Spinal cord (tissue), 10 donors: ENCODE results near the gene CLK1. TPM values are rescaled to one million over a fixed set of nuclear protein-coding genes. Genes with fewer than 3 reads are reported as not detected.
"Not testable (repeated sequence)": the region's sequence is repeated elsewhere in the genome, so short reads cannot be mapped to it uniquely, and the experiment has no call there.

Source experiments
- DNase-seq, 6 donors: peaks; one replicate each; pipeline versions ENCODE4 v3.0.0 to v3.0.0-alpha.2; 2013 to 2015; ENCODE audit warnings: low spot score in 6 of 6, low read depth in 4 of 6
- H3K27ac ChIP-seq: one replicate; pipeline ENCODE4 v1.5.1; 2013; ENCODE audit warnings: low read depth, low read length, control low read depth
- H3K27me3 ChIP-seq: one replicate; pipeline ENCODE4 v1.6.1; 2013; ENCODE audit warnings: low read length; ENCODE audit not compliant: control insufficient read depth, insufficient read depth
- H3K36me3 ChIP-seq: one replicate; pipeline ENCODE4 v1.6.1; 2013; ENCODE audit warnings: low read length; ENCODE audit not compliant: control insufficient read depth, insufficient read depth
- H3K4me1 ChIP-seq: one replicate; pipeline ENCODE4 v1.6.1; 2013; ENCODE audit warnings: low read length; ENCODE audit not compliant: control insufficient read depth, insufficient read depth
- H3K4me3 ChIP-seq: one replicate; pipeline ENCODE4 v1.5.1; 2013; ENCODE audit warnings: low read depth, low read length, control low read depth
- H3K9me3 ChIP-seq: one replicate; pipeline ENCODE4 v1.6.1; 2013; ENCODE audit warnings: low read length; ENCODE audit not compliant: control insufficient read depth, insufficient read depth
- WGBS: methylation state at CpG from one replicate; pipeline ENCODE4 v1.1.5; 2013; ENCODE audit warnings: missing lambda C conversion rate; ENCODE audit not compliant: insufficient coverage; 5-methylcytosine and 5-hydroxymethylcytosine counted together
- polyA plus RNA-seq, 2 donors: library from polyadenylated mRNA; unstranded; fragments of 120-200 nt; gene quantifications; one replicate each; pipeline ENCODE4 v1.2.1, GENCODE V29; 2013; ENCODE audit not compliant: insufficient read length in 2 of 2
- total RNA-seq, 2 donors: library from RNA; depleted of rRNA in 1 of 2; stranded (reverse); fragments of 120-200 nt in 1 of 2; fragments of >200 nt in 1 of 2; gene quantifications; one replicate each; pipeline versions ENCODE4 v1.2.3 to v1.2.4, GENCODE V29; 2013 to 2014
- donor health status: healthy.

CLK1 gene
- total and polyA plus RNA-seq, 4 donors = 170 to 220 (median 205) TPM

DNA sequence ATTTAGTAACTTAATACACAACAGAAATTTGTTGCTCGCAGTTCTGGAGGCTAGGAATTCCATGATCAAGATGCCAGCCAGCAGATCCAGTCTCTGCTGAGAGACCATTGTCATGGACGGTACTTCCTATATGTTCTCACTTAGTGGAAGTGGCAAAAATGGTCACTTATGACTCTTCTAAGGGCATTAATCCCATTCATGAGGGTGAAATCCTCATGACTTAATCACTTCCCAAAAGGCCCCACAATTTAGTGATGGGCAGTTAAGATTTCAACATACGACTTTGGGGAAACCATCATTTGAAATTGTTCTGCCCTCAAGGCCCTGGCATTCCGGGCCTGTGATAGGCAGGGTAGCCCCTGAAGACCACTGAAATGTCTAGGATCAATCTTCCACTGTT is 29.8 kb downstream of the CLK1 start:
- no peaks in the 10 kb centered on the region for H3K27me3 ChIP-seq
- WGBS = 93% methylated on average over 2 of the region's 4 CpGs

DNA sequence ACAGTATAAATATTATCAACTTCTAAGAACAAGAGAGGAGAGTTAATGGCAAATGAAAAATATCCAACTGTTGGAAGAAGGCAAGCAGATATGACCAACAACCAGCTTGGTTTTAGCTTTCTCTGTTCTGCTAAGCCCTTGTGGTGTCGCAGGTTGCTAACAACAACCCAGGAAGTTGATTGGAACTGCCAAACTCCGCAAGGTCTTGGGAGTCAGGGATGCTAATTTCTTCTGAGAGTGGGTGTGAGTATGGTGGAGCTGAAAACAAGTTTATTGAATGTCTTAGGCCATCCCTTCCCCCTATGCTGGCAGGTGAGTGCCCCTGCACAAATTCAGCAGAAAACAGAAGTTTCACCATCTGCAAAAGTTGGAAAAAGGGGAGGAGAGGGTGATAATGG is 35.2 kb downstream of the CLK1 start:
- Histone ChIP-seq H3K4me1 (no peaks in the 10 kb centered on the region), H3K9me3 (no peaks in the 10 kb centered on the region), H3K27ac (no peak overlapping the region), H3K4me3 (no peak overlapping the region), H3K36me3 (no peaks in the 10 kb centered on the region), H3K27me3 (no peaks in the 10 kb centered on the region)
- no peak for DNase-seq
- 82% methylated on average over 1 of the region's 2 CpGs for WGBS

More for the DNA sequence above, 29.8 kb downstream of the CLK1 start:
- Histone ChIP-seq H3K36me3 (no peaks in the 10 kb centered on the region), H3K4me1 (no peaks in the 10 kb centered on the region), H3K4me3 (no peak overlapping the region), H3K27ac (no peak overlapping the region), H3K9me3 (peaks cover 2% of the 10 kb centered on the region)
- no peak for DNase-seq

DNA sequence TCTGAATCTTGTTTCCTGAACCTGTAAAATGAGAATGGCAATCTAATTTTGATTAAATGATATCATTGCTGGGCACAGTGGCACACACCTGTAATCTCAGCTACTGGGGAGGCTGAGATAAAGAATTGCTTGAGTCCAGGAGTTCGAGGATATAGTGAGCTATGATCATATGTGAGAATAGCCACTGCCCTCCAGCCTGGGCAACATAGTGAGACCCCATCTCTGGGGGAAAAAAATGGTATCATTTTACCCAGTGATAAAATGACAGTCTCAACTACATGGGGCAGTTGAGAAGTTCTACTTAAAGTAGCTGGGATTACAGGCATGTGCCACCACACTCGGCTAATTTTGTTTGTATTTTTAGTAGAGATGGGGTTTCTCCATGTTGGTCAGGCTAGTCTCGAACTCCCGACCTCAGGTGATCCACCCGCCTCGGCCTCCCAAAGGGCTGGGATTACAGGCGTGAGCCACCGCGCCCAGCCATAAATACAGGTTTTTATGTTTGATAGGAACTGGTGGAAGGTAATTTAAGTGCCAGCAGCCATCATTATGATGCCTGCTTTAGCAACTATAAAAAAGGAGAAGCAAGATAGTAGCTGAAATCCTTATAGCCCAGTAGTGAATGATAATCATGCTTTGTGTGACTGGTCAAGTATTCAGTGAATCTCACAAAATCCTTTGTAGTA is 35.7 kb downstream of the CLK1 start:
- WGBS = 100% methylated on average over 4 of the region's 9 CpGs
- H3K27ac ChIP-seq = no peak overlapping the region

DNA sequence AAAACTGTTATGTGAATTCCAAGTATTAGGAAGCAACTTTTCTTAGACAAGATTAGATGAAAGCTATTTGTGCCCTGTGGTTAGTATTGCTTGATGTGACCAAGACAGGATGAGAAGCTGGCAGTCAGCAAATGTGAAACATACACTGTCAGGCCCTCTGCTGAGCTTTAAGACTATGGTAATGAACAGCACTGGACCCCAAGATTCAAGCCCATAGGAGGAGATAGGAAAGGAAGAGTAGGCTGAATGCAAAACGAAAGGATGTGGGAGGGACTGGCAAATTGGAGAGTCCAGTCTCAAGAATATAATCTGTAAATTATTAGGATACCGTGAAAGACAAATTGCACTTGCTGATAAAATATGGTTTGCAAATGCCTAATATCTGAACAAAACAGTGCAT is 36.4 kb downstream of the CLK1 start:
- Histone ChIP-seq H3K9me3 (no peaks in the 10 kb centered on the region), H3K27me3 (no peaks in the 10 kb centered on the region), H3K4me1 (no peaks in the 10 kb centered on the region), H3K27ac (no peak overlapping the region), H3K4me3 (no peak overlapping the region), H3K36me3 (no peaks in the 10 kb centered on the region)
- WGBS = 83% methylated on average over 1 of the region's 2 CpGs
- no peak for DNase-seq

More for the DNA sequence above, 35.7 kb downstream of the CLK1 start:
- no peak for DNase-seq
- Histone ChIP-seq H3K9me3 (no peaks in the 10 kb centered on the region), H3K27me3 (no peaks in the 10 kb centered on the region), H3K36me3 (no peaks in the 10 kb centered on the region), H3K4me3 (no peak overlapping the region), H3K4me1 (no peaks in the 10 kb centered on the region)

DNA sequence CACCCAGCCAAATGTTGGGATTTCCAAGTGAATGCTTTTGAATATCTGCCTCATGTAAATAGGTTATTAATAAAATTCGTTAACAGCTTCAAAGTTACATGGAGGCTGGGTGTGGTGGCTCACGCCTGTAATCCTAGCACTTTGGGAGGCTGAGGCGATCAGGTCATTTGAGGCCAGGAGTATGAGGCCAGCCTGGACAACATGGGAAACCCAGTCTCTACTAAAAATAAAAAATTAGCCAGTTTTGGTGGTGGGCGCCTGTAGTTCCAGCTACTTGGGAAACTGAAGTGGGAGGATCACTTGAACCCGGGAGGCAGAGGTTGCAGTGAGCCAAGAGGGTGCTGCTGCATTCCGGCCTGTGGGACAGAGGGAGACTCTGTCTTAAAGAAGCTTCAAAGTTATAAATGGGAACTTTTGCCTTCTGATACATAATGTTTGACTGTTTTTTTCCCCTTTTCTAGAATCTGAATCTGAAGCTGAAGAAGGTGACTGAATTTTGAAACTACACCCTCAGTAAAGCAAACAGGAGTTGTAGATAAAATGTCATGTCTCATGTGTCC is 42.7 kb downstream of the CLK1 start:
- peaks cover 26% of the 10 kb centered on the region for H3K36me3 ChIP-seq
- no peak overlapping the region for H3K4me3 ChIP-seq
- no peaks in the 10 kb centered on the region for H3K27me3 ChIP-seq
- H3K4me1 ChIP-seq = no peaks in the 10 kb centered on the region
- no peak overlapping the region for H3K27ac ChIP-seq
- no peak for DNase-seq
- no peaks in the 10 kb centered on the region for H3K9me3 ChIP-seq
- WGBS = 93% methylated on average over 5 of the region's 6 CpGs

DNA sequence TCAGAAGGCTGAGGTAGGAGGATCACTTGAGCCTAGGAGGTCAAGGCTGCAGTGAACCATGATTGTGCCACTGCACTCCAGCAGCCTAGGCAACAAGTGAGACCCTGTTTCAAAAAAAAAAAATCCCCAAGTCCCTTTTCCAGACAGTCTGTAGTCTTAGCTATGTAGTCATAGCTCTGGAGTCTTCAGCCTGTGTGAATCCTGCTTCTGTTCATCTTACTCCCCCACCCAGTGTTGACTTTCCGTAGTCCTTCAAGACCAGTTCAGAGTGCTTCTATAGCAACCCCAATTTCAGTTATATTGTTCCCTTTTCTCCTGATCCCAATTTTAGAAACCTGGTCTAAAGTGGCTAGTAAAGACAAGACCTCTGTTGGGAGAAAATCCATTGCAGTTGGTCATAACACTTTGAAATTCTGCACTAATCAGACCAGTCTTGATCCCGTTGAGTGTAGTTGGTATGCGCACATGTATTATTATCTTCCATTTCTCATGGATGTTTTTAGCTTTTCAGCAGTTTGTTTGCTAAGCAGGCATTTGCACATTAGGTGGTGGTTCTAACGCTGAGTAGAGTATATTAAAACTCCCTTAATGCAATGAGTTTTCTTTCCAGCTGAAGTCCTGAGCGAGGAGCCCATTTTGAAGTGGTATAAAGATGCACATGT is 43.8 kb downstream of the CLK1 start:
- H3K9me3 ChIP-seq = no peaks in the 10 kb centered on the region
- H3K36me3 ChIP-seq = peaks cover 32% of the 10 kb centered on the region
- DNase-seq = no peak
- no peaks in the 10 kb centered on the region for H3K4me1 ChIP-seq
- no peak overlapping the region for H3K4me3 ChIP-seq
- H3K27me3 ChIP-seq = no peaks in the 10 kb centered on the region
- 80% methylated on average over 1 of the region's 5 CpGs for WGBS
- no peak overlapping the region for H3K27ac ChIP-seq

DNA sequence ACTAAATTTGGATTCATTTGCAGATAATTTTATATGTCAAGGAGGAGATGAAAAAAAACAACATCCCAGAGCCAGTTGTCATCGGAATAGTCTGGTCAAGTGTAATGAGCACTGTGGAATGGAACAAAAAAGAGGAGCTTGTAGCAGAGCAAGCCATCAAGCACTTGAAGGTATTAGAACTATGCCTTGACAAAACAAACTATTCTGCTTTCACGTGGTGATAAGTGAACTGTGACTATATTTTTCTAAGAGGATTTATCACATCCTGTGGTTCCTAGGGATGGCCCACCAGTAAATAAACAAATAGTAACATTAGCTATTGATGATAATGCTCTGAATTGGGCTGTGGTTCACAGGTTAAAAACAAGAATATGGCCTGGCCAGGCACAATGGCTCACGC is 45.7 kb downstream of the CLK1 start:
- not testable (repeated sequence) for H3K4me3 ChIP-seq, H3K27ac ChIP-seq, H3K4me1 ChIP-seq, H3K9me3 ChIP-seq, H3K27me3 ChIP-seq, DNase-seq
- peaks cover 32% of the 10 kb centered on the region for H3K36me3 ChIP-seq
- 86% methylated on average over 1 of the region's 3 CpGs for WGBS

DNA sequence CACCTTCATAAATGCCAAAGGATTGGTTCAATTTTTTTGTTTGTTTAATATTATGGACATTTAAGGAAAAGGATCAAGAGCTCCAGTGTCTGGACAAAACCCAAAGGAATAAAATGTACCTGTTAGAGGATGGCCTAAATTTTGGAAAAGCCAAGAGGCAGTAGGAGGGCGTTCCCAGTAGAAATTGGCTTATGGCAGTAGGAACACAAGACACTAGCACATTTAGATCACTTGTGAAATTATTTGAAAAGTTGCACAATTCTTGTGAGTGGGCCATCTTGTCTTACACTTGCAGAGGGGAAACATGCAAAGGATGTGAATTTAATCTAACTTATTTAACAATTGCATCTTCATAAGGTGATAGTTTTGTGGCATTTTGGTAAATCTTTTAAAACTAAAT is 49.5 kb downstream of the CLK1 start:
- Histone ChIP-seq H3K27me3 (no peaks in the 10 kb centered on the region), H3K36me3 (peaks cover 15% of the 10 kb centered on the region), H3K9me3 (no peaks in the 10 kb centered on the region), H3K4me1 (peaks cover 6% of the 10 kb centered on the region), H3K4me3 (no peak overlapping the region), H3K27ac (no peak overlapping the region)
- no peak for DNase-seq
- WGBS = no CpG with 5 or more reads among the region's 1 CpG

DNA sequence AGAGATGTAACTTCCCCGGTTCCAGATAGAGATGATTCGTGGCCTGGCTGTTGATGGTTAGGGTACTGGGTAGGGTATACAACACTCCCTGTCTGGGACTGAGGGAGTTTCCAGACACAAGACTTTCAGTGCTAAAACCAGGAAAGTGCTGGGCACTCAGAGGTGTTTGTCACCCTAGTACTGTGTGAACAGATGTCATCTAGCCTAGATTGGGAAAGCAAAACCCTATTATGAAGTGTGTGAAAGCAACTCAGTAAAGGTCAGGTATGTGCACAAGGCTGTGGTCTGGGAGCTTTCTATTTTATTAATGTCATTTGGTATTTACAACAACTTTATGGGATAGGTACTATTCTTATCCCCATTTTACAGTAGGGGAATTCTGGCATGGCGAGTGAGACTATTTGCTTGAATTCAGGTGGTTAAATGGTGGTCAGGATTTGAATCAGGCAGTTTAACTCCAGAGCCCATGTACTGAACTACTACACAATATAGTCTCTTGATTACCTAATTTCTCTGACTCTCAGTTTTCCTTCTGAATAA is 50.1 kb downstream of the CLK1 start:
- no peak for DNase-seq
- Histone ChIP-seq H3K36me3 (peaks cover 11% of the 10 kb centered on the region), H3K4me1 (peaks cover 6% of the 10 kb centered on the region), H3K27me3 (no peaks in the 10 kb centered on the region), H3K4me3 (no peak overlapping the region), H3K9me3 (no peaks in the 10 kb centered on the region), H3K27ac (no peak overlapping the region)
- 100% methylated on average over 1 of the region's 3 CpGs for WGBS
